KMS-11 (cell line): ENCODE data around the gene KAZN.

Source experiments
- H2AFZ ChIP-seq: fragments of 200-600 bp; sonication (generic); 2 replicates; pipeline ENCODE4 v1.6.1; 2016; ENCODE audit warnings: antibody characterized with exemption, mixed run types, low read depth
- H3K27ac ChIP-seq: fragments of 200-600 bp; sonication (generic); 2 replicates; pipeline ENCODE4 v1.6.1; 2016; ENCODE audit warnings: mild to moderate bottlenecking, mixed run types
- H3K27me3 ChIP-seq: fragments of 200-600 bp; sonication (generic); 2 replicates; pipeline ENCODE4 v1.6.1; 2017; ENCODE audit warnings: mild to moderate bottlenecking, low read depth, mixed run types, moderate library complexity; ENCODE audit not compliant: insufficient read depth
- H3K36me3 ChIP-seq: fragments of 200-600 bp; sonication (generic); 2 replicates; pipeline ENCODE4 v1.6.1; 2017; ENCODE audit warnings: mild to moderate bottlenecking, mixed run types; ENCODE audit not compliant: insufficient read depth
- H3K4me1 ChIP-seq: fragments of 200-600 bp; sonication (generic); 2 replicates; pipeline ENCODE4 v1.6.1; 2016; ENCODE audit warnings: mild to moderate bottlenecking, low read depth, mixed run types; ENCODE audit not compliant: poor library complexity, severe bottlenecking
- H3K4me2 ChIP-seq: fragments of 200-600 bp; sonication (generic); 2 replicates; pipeline ENCODE4 v1.7.0; 2016; ENCODE audit warnings: mild to moderate bottlenecking, mixed run types
- H3K4me3 ChIP-seq: fragments of 200-600 bp; sonication (generic); IDR thresholded peaks from 2 replicates; pipeline ENCODE4 v1.6.1; 2017; ENCODE audit warnings: low read depth, low read length, mixed read lengths; ENCODE audit not compliant: insufficient read depth
- H3K79me2 ChIP-seq: fragments of 200-600 bp; sonication (generic); 2 replicates; pipeline ENCODE4 v1.6.1; 2016; ENCODE audit warnings: low read depth, mixed run types; ENCODE audit not compliant: insufficient read depth
- H3K9ac ChIP-seq: fragments of 200-600 bp; sonication (generic); 2 replicates; pipeline ENCODE4 v1.6.1; 2016; ENCODE audit warnings: mild to moderate bottlenecking, mixed run types
- H4K20me1 ChIP-seq: fragments of 200-600 bp; sonication (generic); 2 replicates; pipeline ENCODE4 v1.6.1; 2016; ENCODE audit warnings: mild to moderate bottlenecking, mixed run types; ENCODE audit not compliant: insufficient read depth
- CTCF ChIP-seq: fragments of 200-600 bp; sonication (generic); conservative IDR thresholded peaks from 2 replicates; pipeline ENCODE4 v1.6.1; 2017; ENCODE audit warnings: low read depth, mild to moderate bottlenecking, antibody characterized with exemption, low read length, moderate library complexity, mixed read lengths

Gene KAZN

GRCh38 chr1:14698314-14698713 lies 99.8 kb downstream of the KAZN start:
- Histone ChIP-seq H3K36me3 (no peaks in the 10 kb centered on the region), H3K9ac (no peak overlapping the region), H3K79me2 (no peaks in the 10 kb centered on the region), H3K4me1 (no peaks in the 10 kb centered on the region), H3K27ac (no peak overlapping the region), H3K27me3 (peaks cover 4% of the 10 kb centered on the region; the same call in 1 of the 2 replicates), H4K20me1 (no peaks in the 10 kb centered on the region), H2AFZ (no peak overlapping the region), H3K4me3 (no peak overlapping the region), H3K4me2 (no peak overlapping the region)
- no peak for TF ChIP-seq CTCF

- Histone ChIP-seq H2AFZ (no peak overlapping the region), H3K27ac (no peak overlapping the region), H3K27me3 (peaks cover 4% of the 10 kb centered on the region; the same call in 1 of the 2 replicates), H4K20me1 (no peaks in the 10 kb centered on the region), H3K4me1 (no peaks in the 10 kb centered on the region), H3K79me2 (no peaks in the 10 kb centered on the region), H3K36me3 (no peaks in the 10 kb centered on the region), H3K4me2 (no peak overlapping the region), H3K4me3 (no peak overlapping the region), H3K9ac (no peak overlapping the region)
- no peak for TF ChIP-seq CTCF
Observed at GRCh38 chr1:14699620-14700019, 101.1 kb downstream of the KAZN start.

- H3K27ac ChIP-seq = no peak overlapping the region
- H3K9ac ChIP-seq = no peak overlapping the region
- no peak for TF ChIP-seq CTCF
Observed at GRCh38 chr1:14704846-14705245, 106.4 kb downstream of the KAZN start.

GRCh38 chr1:14705824-14706223 lies 107.3 kb downstream of the KAZN start:
- Histone ChIP-seq H3K79me2 (no peaks in the 10 kb centered on the region), H3K4me2 (no peak overlapping the region), H3K36me3 (no peaks in the 10 kb centered on the region), H2AFZ (no peak overlapping the region), H3K4me1 (no peaks in the 10 kb centered on the region), H4K20me1 (no peaks in the 10 kb centered on the region), H3K27me3 (no peaks in the 10 kb centered on the region), H3K27ac (no peak overlapping the region), H3K4me3 (no peak overlapping the region), H3K9ac (no peak overlapping the region)
- no peak for TF ChIP-seq CTCF

More at GRCh38 chr1:14704846-14705245, 106.4 kb downstream of the KAZN start:
- no peak overlapping the region for H2AFZ ChIP-seq
- no peak overlapping the region for H3K4me2 ChIP-seq
- no peaks in the 10 kb centered on the region for H4K20me1 ChIP-seq
- no peaks in the 10 kb centered on the region for H3K36me3 ChIP-seq
- H3K27me3 ChIP-seq = peaks cover under 1% of the 10 kb centered on the region; the same call in 1 of the 2 replicates
- no peak overlapping the region for H3K4me3 ChIP-seq
- no peaks in the 10 kb centered on the region for H3K4me1 ChIP-seq
- H3K79me2 ChIP-seq = no peaks in the 10 kb centered on the region

GRCh38 chr1:14706631-14707030 lies 108.1 kb downstream of the KAZN start:
- H3K9ac ChIP-seq = no peak overlapping the region

More at GRCh38 chr1:14706631-14707030, 108.1 kb downstream of the KAZN start:
- no peaks in the 10 kb centered on the region for H3K4me1 ChIP-seq
- no peaks in the 10 kb centered on the region for H3K27me3 ChIP-seq
- no peak for TF ChIP-seq CTCF
- H3K4me3 ChIP-seq = no peak overlapping the region
- H3K4me2 ChIP-seq = no peak overlapping the region
- H3K79me2 ChIP-seq = no peaks in the 10 kb centered on the region
- no peaks in the 10 kb centered on the region for H3K36me3 ChIP-seq
- H3K27ac ChIP-seq = no peak overlapping the region
- H4K20me1 ChIP-seq = no peaks in the 10 kb centered on the region
- no peak overlapping the region for H2AFZ ChIP-seq
